K562 (cell line): Measurements from ENCODE around the gene PPP2R3C. TPM values are rescaled to one million over a fixed set of nuclear protein-coding genes. Genes with fewer than 3 reads are reported as not detected.

Experiments used
- CHCHD3 ChIP-seq: fragments of 250-450 bp; sonication (Bioruptor Pico); IDR thresholded peaks from 2 replicates; pipeline ENCODE4 v2.1.2; 2022; ENCODE audit warnings: mild to moderate bottlenecking
- FUS ChIP-seq: fragments of 200-400 bp; formaldehyde crosslinking; optimal IDR thresholded peaks from 2 replicates; pipeline ENCODE3; 2017; ENCODE audit warnings: low read depth, low read length
- HMG20B ChIP-seq: fragments of 250-450 bp; sonication (Bioruptor Pico); IDR thresholded peaks from 2 replicates; pipeline ENCODE4 v1.5.0; 2021; ENCODE audit warnings: mild to moderate bottlenecking
- KLF1 ChIP-seq: fragments of 450-650 bp; IDR thresholded peaks from 2 replicates; pipeline ENCODE4 v1.6.1; 2016; ENCODE audit warnings: missing genetic modification characterization, missing compliant biosample characterization
- MCM7 ChIP-seq, 2 experiments: fragments of 450-650 bp; IDR thresholded peaks; 2 replicates each; pipeline ENCODE4 v1.6.1; 2016 to 2018
- MYBL2 ChIP-seq, 2 experiments: fragments of 450-650 bp in 1 of 2; sonication (generic) in 1 of 2; formaldehyde crosslinking in 1 of 2; IDR thresholded peaks; 2 replicates each; pipeline versions ENCODE4 v1.6.1 to v1.8.1; 2017 to 2022; ENCODE audit warnings: borderline replicate concordance in 1 of 2, inconsistent platforms in 1 of 2, low read depth in 1 of 2, mild to moderate bottlenecking in 1 of 2, missing genetic modification reagents in 1 of 2, moderate library complexity in 1 of 2
- MYC ChIP-seq, 2 experiments: fragments of 250-450 bp in 1 of 2; sonication (Bioruptor Pico) in 1 of 2; IDR thresholded peaks; 2 replicates each; pipeline versions ENCODE4 v1.5.1 to v1.6.1; 2012 to 2021; ENCODE audit warnings: low read depth in 2 of 2, borderline replicate concordance in 1 of 2, improper control_type of control experiment in 1 of 2, low read length in 1 of 2, mild to moderate bottlenecking in 1 of 2, moderate library complexity in 1 of 2
- NRF1 ChIP-seq, 2 experiments: fragments of 450-650 bp; IDR thresholded peaks in 1 of 2; conservative IDR thresholded peaks in 1 of 2; 2 replicates each; pipeline ENCODE4 v1.6.1; 2014; ENCODE audit warnings: mild to moderate bottlenecking in 2 of 2
- PHB ChIP-seq: fragments of 250-450 bp; sonication (Bioruptor Pico); IDR thresholded peaks from 2 replicates; pipeline ENCODE4 v1.5.0; 2021
- PHF20 ChIP-seq: fragments of 450-650 bp; IDR thresholded peaks from 2 replicates; pipeline ENCODE4 v1.6.1; 2018; ENCODE audit not compliant: partially characterized antibody
- RBM25 ChIP-seq: fragments of 200-400 bp; formaldehyde crosslinking; IDR thresholded peaks from 2 replicates; pipeline ENCODE4 v1.6.1; 2018; ENCODE audit warnings: low read length, low read depth, moderate library complexity; ENCODE audit not compliant: severe bottlenecking
- SAFB ChIP-seq: fragments of 200-400 bp; formaldehyde crosslinking; IDR thresholded peaks from 2 replicates; pipeline ENCODE4 v1.6.1; 2017; ENCODE audit warnings: low read depth, low read length, borderline replicate concordance
- SMARCA4 ChIP-seq: fragments of 450-650 bp; IDR thresholded peaks from 2 replicates; pipeline ENCODE4 v1.6.1; 2016
- SMARCE1 ChIP-seq: fragments of 450-650 bp; IDR thresholded peaks from 2 replicates; pipeline ENCODE4 v1.7.1; 2016; ENCODE audit warnings: mild to moderate bottlenecking
- ZFP91 ChIP-seq: sonication (generic); formaldehyde crosslinking; IDR thresholded peaks from 2 replicates; pipeline ENCODE4 v1.8.0; 2022; ENCODE audit warnings: mild to moderate bottlenecking, missing genetic modification reagents
- ZFX ChIP-seq: sonication (generic); formaldehyde crosslinking; IDR thresholded peaks from 2 replicates; pipeline ENCODE4 v1.8.0; 2022; ENCODE audit warnings: mild to moderate bottlenecking, missing genetic modification reagents, moderate library complexity
- ZNF23 ChIP-seq: fragments of 250-450 bp; sonication (Bioruptor Pico); IDR thresholded peaks from 2 replicates; pipeline ENCODE4 v1.4.0; 2020; ENCODE audit warnings: mild to moderate bottlenecking
- ZNF431 ChIP-seq: sonication (generic); formaldehyde crosslinking; IDR thresholded peaks from 2 replicates; pipeline ENCODE4 v1.8.0; 2022; ENCODE audit warnings: mild to moderate bottlenecking, missing genetic modification reagents
- polyA plus RNA-seq, 8 experiments: library from polyadenylated mRNA; depleted of rRNA in 4 of 8; stranded (reverse) in 5 of 8; unstranded in 3 of 8; fragments of >200 nt; fragmentation: Nextera tagmentation in 2 of 8; fragmentation: Illumina TruSeq in 1 of 8; extraction: Ambion mirVana in 2 of 8; extraction: Trizol in 1 of 8; gene quantifications; 2 replicates each; pipeline versions ENCODE4 v1.2.1 to v1.2.3, GENCODE V29; 2011 to 2014; ENCODE audit warnings: inconsistent platforms in 1 of 8, missing spikeins in 1 of 8
- total RNA-seq, 7 experiments: library from RNA; depleted of rRNA in 6 of 7; stranded (reverse); fragments of >200 nt in 6 of 7; fragmentation: Illumina TruSeq in 2 of 7; extraction: Trizol in 2 of 7; gene quantifications; 2 replicates each; pipeline versions ENCODE4 v1.2.1 to v1.2.3, GENCODE V29; 2011 to 2021; ENCODE audit warnings: low replicate concordance in 1 of 7
- TF ChIP-seq, protein P1 (sequence below): sonication (generic); formaldehyde crosslinking; IDR thresholded peaks from 2 replicates; pipeline ENCODE4 v1.9.0; 2022; ENCODE audit warnings: mild to moderate bottlenecking, missing genetic modification reagents
- TF ChIP-seq, protein P2 (sequence below), 2 experiments: fragments of 150-350 bp in 1 of 2; IDR thresholded peaks; 2 replicates each; pipeline ENCODE4 v1.6.1; 2012 to 2016; ENCODE audit warnings: low read depth in 2 of 2, low read length in 2 of 2, mild to moderate bottlenecking in 1 of 2, moderate library complexity in 1 of 2
- TF ChIP-seq, protein P3 (sequence below): fragments of 250-450 bp; sonication (Bioruptor Pico); IDR thresholded peaks from 2 replicates; pipeline ENCODE4 v1.8.0; 2022; ENCODE audit warnings: inconsistent platforms, mild to moderate bottlenecking, moderate library complexity, borderline replicate concordance
- TF ChIP-seq, protein P4 (sequence below), 2 experiments: fragments of 250-450 bp in 1 of 2; fragments of 450-650 bp in 1 of 2; sonication (Bioruptor Pico) in 1 of 2; IDR thresholded peaks; 2 replicates each; pipeline versions ENCODE4 v1.6.1 to v1.8.0; 2016 to 2021; ENCODE audit warnings: mild to moderate bottlenecking in 2 of 2, moderate library complexity in 2 of 2, missing compliant biosample characterization in 1 of 2, missing genetic modification characterization in 1 of 2

The PPP2R3C gene
- total and polyA plus RNA-seq, 9 of the 15 experiments (the other 6 are each of a cell fraction or from before 2014, with no cell fraction given): 14.7 to 43.3 (median 22.7) TPM

- TF ChIP-seq ZFP91 (no peak), KLF1 (tag) (no peak), NRF1 (conservative IDR thresholded peaks at IDR 0.05 in 1 of 2, IDR thresholded peaks at IDR 0.05 in 1 of 2) (no peak), SAFB (no peak), RBM25 (no peak), MYBL2 (IDR thresholded peaks at IDR 0.05; ENCODE audit: low read depth) (no peak), MYBL2 (CRISPR knock-in tag; IDR thresholded peaks at IDR 0.05; ENCODE audit: borderline replicate concordance) (no peak), SMARCA4 (peak; percentile 67), PHB (no peak), ZNF431 (CRISPR knock-in tag) (no peak), ZFX (CRISPR knock-in tag) (no peak), SMARCE1 (peak; percentile 65), PHF20 (no peak), HMG20B (CRISPR knock-in tag) (no peak), FUS (no peak), MCM7 (IDR thresholded peaks at IDR 0.05) (no peak), CHCHD3 (CRISPR knock-in tag) (no peak), MYC (IDR thresholded peaks at IDR 0.05; ENCODE audit: low read depth, low read length) (no peak), MYC (CRISPR knock-in tag; IDR thresholded peaks at IDR 0.05; ENCODE audit: borderline replicate concordance, low read depth) (no peak), ZNF23 (CRISPR knock-in tag) (no peak)
- TF ChIP-seq, protein P1, sequence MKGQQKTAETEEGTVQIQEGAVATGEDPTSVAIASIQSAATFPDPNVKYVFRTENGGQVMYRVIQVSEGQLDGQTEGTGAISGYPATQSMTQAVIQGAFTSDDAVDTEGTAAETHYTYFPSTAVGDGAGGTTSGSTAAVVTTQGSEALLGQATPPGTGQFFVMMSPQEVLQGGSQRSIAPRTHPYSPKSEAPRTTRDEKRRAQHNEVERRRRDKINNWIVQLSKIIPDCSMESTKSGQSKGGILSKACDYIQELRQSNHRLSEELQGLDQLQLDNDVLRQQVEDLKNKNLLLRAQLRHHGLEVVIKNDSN (CRISPR knock-in tag): no peak
- TF ChIP-seq, protein P2, sequence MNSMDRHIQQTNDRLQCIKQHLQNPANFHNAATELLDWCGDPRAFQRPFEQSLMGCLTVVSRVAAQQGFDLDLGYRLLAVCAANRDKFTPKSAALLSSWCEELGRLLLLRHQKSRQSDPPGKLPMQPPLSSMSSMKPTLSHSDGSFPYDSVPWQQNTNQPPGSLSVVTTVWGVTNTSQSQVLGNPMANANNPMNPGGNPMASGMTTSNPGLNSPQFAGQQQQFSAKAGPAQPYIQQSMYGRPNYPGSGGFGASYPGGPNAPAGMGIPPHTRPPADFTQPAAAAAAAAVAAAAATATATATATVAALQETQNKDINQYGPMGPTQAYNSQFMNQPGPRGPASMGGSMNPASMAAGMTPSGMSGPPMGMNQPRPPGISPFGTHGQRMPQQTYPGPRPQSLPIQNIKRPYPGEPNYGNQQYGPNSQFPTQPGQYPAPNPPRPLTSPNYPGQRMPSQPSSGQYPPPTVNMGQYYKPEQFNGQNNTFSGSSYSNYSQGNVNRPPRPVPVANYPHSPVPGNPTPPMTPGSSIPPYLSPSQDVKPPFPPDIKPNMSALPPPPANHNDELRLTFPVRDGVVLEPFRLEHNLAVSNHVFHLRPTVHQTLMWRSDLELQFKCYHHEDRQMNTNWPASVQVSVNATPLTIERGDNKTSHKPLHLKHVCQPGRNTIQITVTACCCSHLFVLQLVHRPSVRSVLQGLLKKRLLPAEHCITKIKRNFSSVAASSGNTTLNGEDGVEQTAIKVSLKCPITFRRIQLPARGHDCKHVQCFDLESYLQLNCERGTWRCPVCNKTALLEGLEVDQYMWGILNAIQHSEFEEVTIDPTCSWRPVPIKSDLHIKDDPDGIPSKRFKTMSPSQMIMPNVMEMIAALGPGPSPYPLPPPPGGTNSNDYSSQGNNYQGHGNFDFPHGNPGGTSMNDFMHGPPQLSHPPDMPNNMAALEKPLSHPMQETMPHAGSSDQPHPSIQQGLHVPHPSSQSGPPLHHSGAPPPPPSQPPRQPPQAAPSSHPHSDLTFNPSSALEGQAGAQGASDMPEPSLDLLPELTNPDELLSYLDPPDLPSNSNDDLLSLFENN (IDR thresholded peaks at IDR 0.05; ENCODE audit: low read depth in 2 of 2, low read length in 2 of 2): no peak
- TF ChIP-seq, protein P3, sequence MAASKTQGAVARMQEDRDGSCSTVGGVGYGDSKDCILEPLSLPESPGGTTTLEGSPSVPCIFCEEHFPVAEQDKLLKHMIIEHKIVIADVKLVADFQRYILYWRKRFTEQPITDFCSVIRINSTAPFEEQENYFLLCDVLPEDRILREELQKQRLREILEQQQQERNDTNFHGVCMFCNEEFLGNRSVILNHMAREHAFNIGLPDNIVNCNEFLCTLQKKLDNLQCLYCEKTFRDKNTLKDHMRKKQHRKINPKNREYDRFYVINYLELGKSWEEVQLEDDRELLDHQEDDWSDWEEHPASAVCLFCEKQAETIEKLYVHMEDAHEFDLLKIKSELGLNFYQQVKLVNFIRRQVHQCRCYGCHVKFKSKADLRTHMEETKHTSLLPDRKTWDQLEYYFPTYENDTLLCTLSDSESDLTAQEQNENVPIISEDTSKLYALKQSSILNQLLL: no peak
- TF ChIP-seq, protein P4, sequence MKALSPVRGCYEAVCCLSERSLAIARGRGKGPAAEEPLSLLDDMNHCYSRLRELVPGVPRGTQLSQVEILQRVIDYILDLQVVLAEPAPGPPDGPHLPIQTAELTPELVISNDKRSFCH (CRISPR knock-in tag; IDR thresholded peaks at IDR 0.05): no peak
- TF ChIP-seq, protein P4 (tag; IDR thresholded peaks at IDR 0.05): no peak
These were observed 71.1 kb downstream of the PPP2R3C start (continued) for GRCh38 chr14:35050652-35051051.
